Neural cell (in vitro differentiated cells): Measurements from ENCODE around the gene SEC63. TPM values are rescaled to one million over a fixed set of nuclear protein-coding genes. Genes with fewer than 3 reads are reported as not detected.

Source experiments
- H2AFZ ChIP-seq: fragments of 200-600, 300-800 bp; sonication (generic), shearing (Covaris generic); 2 replicates; pipeline ENCODE4 v1.6.0; 2014; ENCODE audit warnings: low read depth, mild to moderate bottlenecking, antibody characterized with exemption, low read length, moderate library complexity
- H3F3A ChIP-seq: fragments of 200-600 bp; shearing (Covaris generic); 2 replicates; pipeline ENCODE4 v1.6.1; 2016; ENCODE audit warnings: mild to moderate bottlenecking, moderate library complexity, mixed read lengths, antibody characterized with exemption, low read length; ENCODE audit not compliant: insufficient read depth, poor library complexity, severe bottlenecking
- H3K27ac ChIP-seq: fragments of 200-600, 300-800 bp; sonication (generic), shearing (Covaris generic); 2 replicates; pipeline ENCODE4 v1.5.1; 2014; ENCODE audit warnings: mild to moderate bottlenecking, low read length, moderate library complexity
- H3K27me3 ChIP-seq: fragments of 300-800, 200-600 bp; sonication (generic), shearing (Covaris generic); 2 replicates; pipeline ENCODE4 v1.6.0; 2014; ENCODE audit warnings: mild to moderate bottlenecking, low read depth, low read length, moderate library complexity; ENCODE audit not compliant: insufficient read depth
- H3K36me3 ChIP-seq: fragments of 300-800, 200-600 bp; sonication (generic), shearing (Covaris generic); 2 replicates; pipeline ENCODE4 v1.5.1; 2014; ENCODE audit warnings: mild to moderate bottlenecking, antibody characterized with exemption, low read length, moderate library complexity; ENCODE audit not compliant: insufficient read depth
- H3K4me2 ChIP-seq: fragments of 300-800, 200-600 bp; sonication (generic), shearing (Covaris generic); 2 replicates; pipeline ENCODE4 v1.6.0; 2014; ENCODE audit warnings: mild to moderate bottlenecking, low read length
- H3K4me3 ChIP-seq: fragments of 300-800, 200-600 bp; sonication (generic), shearing (Covaris generic); 2 replicates; pipeline ENCODE4 v1.5.1; 2014; ENCODE audit warnings: mild to moderate bottlenecking, low read length, moderate library complexity
- H3K79me2 ChIP-seq: fragments of 200-600 bp; shearing (Covaris generic); replicated peaks from 2 replicates; pipeline ENCODE4 v1.6.0; 2014; ENCODE audit warnings: mild to moderate bottlenecking, low read length, moderate library complexity; ENCODE audit not compliant: insufficient read depth
- H3K9ac ChIP-seq: fragments of 300-800, 200-600 bp; sonication (generic), shearing (Covaris generic); 2 replicates; pipeline ENCODE4 v1.6.1; 2016; ENCODE audit warnings: mild to moderate bottlenecking, low read length, mixed read lengths
- H3K9me2 ChIP-seq: fragments of 200-600 bp; shearing (Covaris generic); 2 replicates; pipeline ENCODE4 v1.6.1; 2016; ENCODE audit warnings: mild to moderate bottlenecking, low read length, mixed read lengths; ENCODE audit not compliant: insufficient read depth
- H3K9me3 ChIP-seq: fragments of 200-600, 300-800 bp; sonication (generic), shearing (Covaris generic); 2 replicates; pipeline ENCODE4 v1.6.1; 2016; ENCODE audit warnings: mild to moderate bottlenecking, mixed run types, low read length, moderate library complexity, mixed read lengths
- H4K20me1 ChIP-seq: fragments of 200-600 bp; shearing (Covaris generic); 2 replicates; pipeline ENCODE4 v1.6.1; 2016; ENCODE audit warnings: mild to moderate bottlenecking, mixed run types; ENCODE audit not compliant: insufficient read depth
- CTCF ChIP-seq: fragments of 450-650 bp; IDR thresholded peaks from 2 replicates; pipeline ENCODE4 v1.5.1; 2014; ENCODE audit warnings: antibody characterized with exemption, mild to moderate bottlenecking, moderate library complexity; ENCODE audit not compliant: poor library complexity, severe bottlenecking
- EP300 ChIP-seq: fragments of 450-650 bp; conservative IDR thresholded peaks from 2 replicates; pipeline ENCODE4 v1.6.1; 2014; ENCODE audit warnings: antibody characterized with exemption, mild to moderate bottlenecking, moderate library complexity; ENCODE audit not compliant: poor library complexity, severe bottlenecking
- EZH2 ChIP-seq: fragments of 200-600, 300-800 bp; shearing (Covaris generic), sonication (generic); IDR thresholded peaks from 2 replicates; pipeline ENCODE4 v1.6.1; 2014; ENCODE audit warnings: antibody characterized with exemption, low read length, borderline replicate concordance, mild to moderate bottlenecking; ENCODE audit not compliant: insufficient read depth, poor library complexity, severe bottlenecking
- MXI1 ChIP-seq: fragments of 450-650 bp; conservative IDR thresholded peaks from 2 replicates; pipeline ENCODE4 v1.6.1; 2014; ENCODE audit warnings: antibody characterized with exemption, mild to moderate bottlenecking; ENCODE audit not compliant: poor library complexity, severe bottlenecking
- POLR2AphosphoS5 ChIP-seq: IDR thresholded peaks from 2 replicates; pipeline ENCODE4 v1.6.1; 2012
- RAD21 ChIP-seq: fragments of 450-650 bp; conservative IDR thresholded peaks from 2 replicates; pipeline ENCODE4 v1.6.1; 2014; ENCODE audit warnings: antibody characterized with exemption, mild to moderate bottlenecking, moderate library complexity
- REST ChIP-seq: IDR thresholded peaks from 2 replicates; pipeline ENCODE4 v1.6.1; 2012; ENCODE audit warnings: borderline replicate concordance
- SMC3 ChIP-seq: fragments of 450-650 bp; conservative IDR thresholded peaks from 2 replicates; pipeline ENCODE4 v1.6.1; 2014; ENCODE audit warnings: antibody characterized with exemption, mild to moderate bottlenecking, moderate library complexity; ENCODE audit not compliant: poor library complexity
- TAF1 ChIP-seq: IDR thresholded peaks from 2 replicates; pipeline ENCODE4 v1.6.1; 2012; ENCODE audit warnings: low read depth
- polyA plus RNA-seq: library from polyadenylated mRNA; depleted of rRNA; stranded (reverse); fragments of >200 nt; gene quantifications from 2 replicates; pipeline ENCODE4 v1.2.3, GENCODE V29; 2014
- small RNA-seq, 3 experiments: library from RNA; depleted of rRNA; stranded (forward); fragments of <200 nt; gene quantifications; one replicate each; pipeline ENCODE3, GENCODE V24; 2012

The SEC63 gene
- polyA plus RNA-seq, 1 donor from 2014 or later = 34.8 TPM

DNA sequence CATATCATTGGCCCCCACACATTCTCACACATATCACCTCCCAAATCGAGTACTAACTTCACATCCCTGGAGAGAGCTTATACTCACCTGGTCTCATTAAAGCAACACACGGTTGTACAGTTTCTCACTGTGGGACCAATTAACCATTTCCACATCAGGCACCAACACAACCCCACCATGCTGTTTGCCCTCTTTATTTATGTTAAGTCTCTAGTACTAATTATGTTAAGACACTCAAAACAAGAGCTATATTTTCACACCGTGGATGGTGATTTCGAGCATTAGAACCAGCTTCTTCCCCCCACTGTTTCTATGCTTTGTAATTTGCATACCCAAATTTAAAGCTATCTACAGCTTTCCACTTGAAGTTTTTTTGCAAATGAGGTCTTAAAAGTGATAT, 140.2 kb downstream of the SEC63 start:
- H3K9ac ChIP-seq = no peak overlapping the region
- no peak overlapping the region for H3K4me3 ChIP-seq
- no peaks in the 10 kb centered on the region for H3K9me2 ChIP-seq
- no peaks in the 10 kb centered on the region for H3K27me3 ChIP-seq
- no peak overlapping the region for H3K4me2 ChIP-seq
- H2AFZ ChIP-seq = no peak overlapping the region
- TF ChIP-seq CTCF (no peak), REST (no peak), RAD21 (no peak), MXI1 (no peak), SMC3 (no peak), TAF1 (no peak), POLR2AphosphoS5 (no peak), EP300 (no peak), EZH2 (no peak)
- H3F3A ChIP-seq = peaks cover 7% of the 10 kb centered on the region
- H3K27ac ChIP-seq = no peak overlapping the region
- no peaks in the 10 kb centered on the region for H3K36me3 ChIP-seq
- no peaks in the 10 kb centered on the region for H4K20me1 ChIP-seq
- H3K9me3 ChIP-seq = no peaks in the 10 kb centered on the region
- peaks cover 31% of the 10 kb centered on the region for H3K79me2 ChIP-seq

Small RNA genes within 50 kb of the gene (small RNA-seq; reads per million reads assigned to genes)
- gene MTHFD2P3 (0 reads per million in 3 experiments), gene RF00045 (0 reads per million in 3 experiments), gene RNU6-437P (0 reads per million in 3 experiments)

Other genes with a start within 250 kb of the SEC63 start
- gene SCML4, start 133.9 kb downstream of the SEC63 start, polyA plus RNA-seq = 13.7 and 14.9 TPM in 2 replicates
- gene OSTM1, start 116.5 kb upstream of the SEC63 start, polyA plus RNA-seq = 54.7 and 59.9 TPM in 2 replicates
- 0.50 and 1.3 TPM in 2 replicates for gene NR2E1, start 207.8 kb upstream of the SEC63 start, polyA plus RNA-seq